ENCODE measurements around the gene TAF4. TPM values are rescaled to one million over a fixed set of nuclear protein-coding genes. Genes with fewer than 3 reads are reported as not detected.

TAF4 gene
- total and polyA plus RNA-seq, 2 of the 13 experiments (the other 11 are each of a cell fraction or from before 2014, with no cell fraction given): 5.9 to 12.0 TPM

GRCh38 chr20:62030834-62031434 lies 34.7 kb downstream of the TAF4 start (continued):
- TF ChIP-seq, protein P1, sequence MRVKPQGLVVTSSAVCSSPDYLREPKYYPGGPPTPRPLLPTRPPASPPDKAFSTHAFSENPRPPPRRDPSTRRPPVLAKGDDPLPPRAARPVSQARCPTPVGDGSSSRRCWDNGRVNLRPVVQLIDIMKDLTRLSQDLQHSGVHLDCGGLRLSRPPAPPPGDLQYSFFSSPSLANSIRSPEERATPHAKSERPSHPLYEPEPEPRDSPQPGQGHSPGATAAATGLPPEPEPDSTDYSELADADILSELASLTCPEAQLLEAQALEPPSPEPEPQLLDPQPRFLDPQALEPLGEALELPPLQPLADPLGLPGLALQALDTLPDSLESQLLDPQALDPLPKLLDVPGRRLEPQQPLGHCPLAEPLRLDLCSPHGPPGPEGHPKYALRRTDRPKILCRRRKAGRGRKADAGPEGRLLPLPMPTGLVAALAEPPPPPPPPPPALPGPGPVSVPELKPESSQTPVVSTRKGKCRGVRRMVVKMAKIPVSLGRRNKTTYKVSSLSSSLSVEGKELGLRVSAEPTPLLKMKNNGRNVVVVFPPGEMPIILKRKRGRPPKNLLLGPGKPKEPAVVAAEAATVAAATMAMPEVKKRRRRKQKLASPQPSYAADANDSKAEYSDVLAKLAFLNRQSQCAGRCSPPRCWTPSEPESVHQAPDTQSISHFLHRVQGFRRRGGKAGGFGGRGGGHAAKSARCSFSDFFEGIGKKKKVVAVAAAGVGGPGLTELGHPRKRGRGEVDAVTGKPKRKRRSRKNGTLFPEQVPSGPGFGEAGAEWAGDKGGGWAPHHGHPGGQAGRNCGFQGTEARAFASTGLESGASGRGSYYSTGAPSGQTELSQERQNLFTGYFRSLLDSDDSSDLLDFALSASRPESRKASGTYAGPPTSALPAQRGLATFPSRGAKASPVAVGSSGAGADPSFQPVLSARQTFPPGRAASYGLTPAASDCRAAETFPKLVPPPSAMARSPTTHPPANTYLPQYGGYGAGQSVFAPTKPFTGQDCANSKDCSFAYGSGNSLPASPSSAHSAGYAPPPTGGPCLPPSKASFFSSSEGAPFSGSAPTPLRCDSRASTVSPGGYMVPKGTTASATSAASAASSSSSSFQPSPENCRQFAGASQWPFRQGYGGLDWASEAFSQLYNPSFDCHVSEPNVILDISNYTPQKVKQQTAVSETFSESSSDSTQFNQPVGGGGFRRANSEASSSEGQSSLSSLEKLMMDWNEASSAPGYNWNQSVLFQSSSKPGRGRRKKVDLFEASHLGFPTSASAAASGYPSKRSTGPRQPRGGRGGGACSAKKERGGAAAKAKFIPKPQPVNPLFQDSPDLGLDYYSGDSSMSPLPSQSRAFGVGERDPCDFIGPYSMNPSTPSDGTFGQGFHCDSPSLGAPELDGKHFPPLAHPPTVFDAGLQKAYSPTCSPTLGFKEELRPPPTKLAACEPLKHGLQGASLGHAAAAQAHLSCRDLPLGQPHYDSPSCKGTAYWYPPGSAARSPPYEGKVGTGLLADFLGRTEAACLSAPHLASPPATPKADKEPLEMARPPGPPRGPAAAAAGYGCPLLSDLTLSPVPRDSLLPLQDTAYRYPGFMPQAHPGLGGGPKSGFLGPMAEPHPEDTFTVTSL (CRISPR knock-in tag; IDR thresholded peaks at IDR 0.05; ENCODE audit: borderline replicate concordance): no peak
- TF ChIP-seq TRIM24 (CRISPR knock-in tag; IDR thresholded peaks at IDR 0.05) (no peak), FOXK2 (IDR thresholded peaks at IDR 0.05) (no peak), ZNF776 (CRISPR knock-in tag; IDR thresholded peaks at IDR 0.05) (no peak), BRD4 (CRISPR knock-in tag; IDR thresholded peaks at IDR 0.05) (no peak), HNRNPK (IDR thresholded peaks at IDR 0.05; ENCODE audit: low read depth, low read length, poor library complexity, severe bottlenecking) (no peak), RELA (CRISPR knock-in tag; IDR thresholded peaks at IDR 0.05) (no peak), ZNF879 (CRISPR knock-in tag; IDR thresholded peaks at IDR 0.05) (peak; percentile 73; the same call in 1 of the 2 replicates), ZSCAN22 (CRISPR knock-in tag; IDR thresholded peaks at IDR 0.05) (no peak), ZNF558 (CRISPR knock-in tag; IDR thresholded peaks at IDR 0.05; ENCODE audit: borderline replicate concordance) (no peak), TAF1 (CRISPR knock-in tag; IDR thresholded peaks at IDR 0.05) (no peak; the same call in 1 of the 2 replicates), ZNF800 (CRISPR knock-in tag; IDR thresholded peaks at IDR 0.05) (no peak; the same call in 1 of the 2 replicates), ZNF746 (CRISPR knock-in tag; IDR thresholded peaks at IDR 0.05) (no peak), ARID5B (CRISPR knock-in tag; IDR thresholded peaks at IDR 0.05) (peak; percentile 59; the same call in 1 of the 2 replicates), TSC22D2 (CRISPR knock-in tag; IDR thresholded peaks at IDR 0.05; ENCODE audit: borderline replicate concordance) (no peak), ZFY (CRISPR knock-in tag; IDR thresholded peaks at IDR 0.05) (peak; percentile 77), MBD4 (IDR thresholded peaks at IDR 0.05; ENCODE audit: borderline replicate concordance, low read length) (no peak)
- TF ChIP-seq, protein P2, sequence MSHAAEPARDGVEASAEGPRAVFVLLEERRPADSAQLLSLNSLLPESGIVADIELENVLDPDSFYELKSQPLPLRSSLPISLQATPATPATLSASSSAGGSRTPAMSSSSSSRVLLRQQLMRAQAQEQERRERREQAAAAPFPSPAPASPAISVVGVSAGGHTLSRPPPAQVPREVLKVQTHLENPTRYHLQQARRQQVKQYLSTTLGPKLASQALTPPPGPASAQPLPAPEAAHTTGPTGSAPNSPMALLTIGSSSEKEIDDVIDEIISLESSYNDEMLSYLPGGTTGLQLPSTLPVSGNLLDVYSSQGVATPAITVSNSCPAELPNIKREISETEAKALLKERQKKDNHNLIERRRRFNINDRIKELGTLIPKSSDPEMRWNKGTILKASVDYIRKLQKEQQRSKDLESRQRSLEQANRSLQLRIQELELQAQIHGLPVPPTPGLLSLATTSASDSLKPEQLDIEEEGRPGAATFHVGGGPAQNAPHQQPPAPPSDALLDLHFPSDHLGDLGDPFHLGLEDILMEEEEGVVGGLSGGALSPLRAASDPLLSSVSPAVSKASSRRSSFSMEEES (CRISPR knock-in tag; IDR thresholded peaks at IDR 0.05): peak; percentile 76; the same call in 1 of the 2 replicates

All from HepG2 (cell line).